ENCODE data around the gene RELL1. TPM values are rescaled to one million over a fixed set of nuclear protein-coding genes. Genes with fewer than 3 reads are reported as not detected.

Gene RELL1
- total RNA-seq, 1 donor from 2014 or later = 22.2 TPM

GRCh38 chr4:37584493-37585060, 101.6 kb downstream of the RELL1 start:
- peaks cover 25% of the 10 kb centered on the region for H3K9me3 ChIP-seq (replicated peaks)
- DNase-seq = no peak
- TF ChIP-seq, protein P1, sequence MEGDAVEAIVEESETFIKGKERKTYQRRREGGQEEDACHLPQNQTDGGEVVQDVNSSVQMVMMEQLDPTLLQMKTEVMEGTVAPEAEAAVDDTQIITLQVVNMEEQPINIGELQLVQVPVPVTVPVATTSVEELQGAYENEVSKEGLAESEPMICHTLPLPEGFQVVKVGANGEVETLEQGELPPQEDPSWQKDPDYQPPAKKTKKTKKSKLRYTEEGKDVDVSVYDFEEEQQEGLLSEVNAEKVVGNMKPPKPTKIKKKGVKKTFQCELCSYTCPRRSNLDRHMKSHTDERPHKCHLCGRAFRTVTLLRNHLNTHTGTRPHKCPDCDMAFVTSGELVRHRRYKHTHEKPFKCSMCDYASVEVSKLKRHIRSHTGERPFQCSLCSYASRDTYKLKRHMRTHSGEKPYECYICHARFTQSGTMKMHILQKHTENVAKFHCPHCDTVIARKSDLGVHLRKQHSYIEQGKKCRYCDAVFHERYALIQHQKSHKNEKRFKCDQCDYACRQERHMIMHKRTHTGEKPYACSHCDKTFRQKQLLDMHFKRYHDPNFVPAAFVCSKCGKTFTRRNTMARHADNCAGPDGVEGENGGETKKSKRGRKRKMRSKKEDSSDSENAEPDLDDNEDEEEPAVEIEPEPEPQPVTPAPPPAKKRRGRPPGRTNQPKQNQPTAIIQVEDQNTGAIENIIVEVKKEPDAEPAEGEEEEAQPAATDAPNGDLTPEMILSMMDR (IDR thresholded peaks at IDR 0.05; ENCODE audit: borderline replicate concordance) = no peak
- intact Hi-C loops (cut with micrococcal nuclease) = no loop called here
- no peaks in the 10 kb centered on the region for H3K4me1 ChIP-seq
- H3K36me3 ChIP-seq = peaks cover under 1% of the 10 kb centered on the region
- no peaks in the 10 kb centered on the region for H3K27me3 ChIP-seq (ENCODE audit: low read depth)
- no peak overlapping the region for H3K27ac ChIP-seq (replicated peaks)
- no peak overlapping the region for H3K4me3 ChIP-seq

DNA sequence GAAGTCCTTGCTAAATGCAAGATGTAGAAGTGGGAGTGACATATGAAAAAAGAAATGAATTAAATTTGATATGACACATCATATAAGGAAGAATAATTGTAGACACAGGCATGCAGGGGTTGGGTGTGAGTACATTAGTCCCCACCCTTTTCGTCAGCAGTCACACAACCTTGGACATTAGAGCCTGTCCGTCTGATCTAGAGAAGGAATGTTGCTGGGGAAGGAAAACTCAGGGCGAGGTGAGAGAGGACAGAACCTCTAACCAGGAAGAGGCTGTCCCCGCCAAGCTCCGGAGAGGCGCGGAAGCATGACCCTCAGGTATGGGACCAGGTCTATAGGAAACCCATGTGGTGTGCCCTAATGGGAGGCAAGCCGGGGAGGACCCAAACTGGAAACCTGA, 102.1 kb downstream of the RELL1 start:
- Histone ChIP-seq H3K27me3 (ENCODE audit: low read depth) (no peaks in the 10 kb centered on the region), H3K27ac (replicated peaks) (no peak overlapping the region), H3K4me1 (no peaks in the 10 kb centered on the region), H3K36me3 (no peaks in the 10 kb centered on the region), H3K4me3 (no peak overlapping the region), H3K9me3 (replicated peaks) (peaks cover 30% of the 10 kb centered on the region)
- TF ChIP-seq, protein P1 (IDR thresholded peaks at IDR 0.05; ENCODE audit: borderline replicate concordance) = no peak
- no peak for DNase-seq
- intact Hi-C loops (cut with micrococcal nuclease) = no loop called here

GRCh38 chr4:37573566-37573965, 112.6 kb downstream of the RELL1 start:
- no peaks in the 10 kb centered on the region for H3K4me1 ChIP-seq
- no peak overlapping the region for H3K27ac ChIP-seq (replicated peaks)
- no peak overlapping the region for H3K4me3 ChIP-seq
- H3K9me3 ChIP-seq (replicated peaks) = peaks cover 40% of the 10 kb centered on the region
- no peaks in the 10 kb centered on the region for H3K27me3 ChIP-seq (ENCODE audit: low read depth)
- no peaks in the 10 kb centered on the region for H3K36me3 ChIP-seq
- intact Hi-C loops (cut with micrococcal nuclease) = no loop called here
- TF ChIP-seq, protein P1 (IDR thresholded peaks at IDR 0.05; ENCODE audit: borderline replicate concordance) = no peak
- no peak for DNase-seq

- intact Hi-C loops (cut with micrococcal nuclease) = no loop called here
- Histone ChIP-seq H3K36me3 (no peaks in the 10 kb centered on the region), H3K27me3 (ENCODE audit: low read depth) (no peaks in the 10 kb centered on the region), H3K4me1 (no peaks in the 10 kb centered on the region), H3K9me3 (replicated peaks) (no peaks in the 10 kb centered on the region), H3K4me3 (no peak overlapping the region), H3K27ac (replicated peaks) (no peak overlapping the region)
- TF ChIP-seq, protein P1 (IDR thresholded peaks at IDR 0.05; ENCODE audit: borderline replicate concordance) = no peak
- no peak for DNase-seq
Measured at GRCh38 chr4:37568489-37568888, 117.7 kb downstream of the RELL1 start.

- Histone ChIP-seq H3K9me3 (replicated peaks) (peaks cover 6% of the 10 kb centered on the region), H3K27me3 (ENCODE audit: low read depth) (no peaks in the 10 kb centered on the region), H3K36me3 (no peaks in the 10 kb centered on the region), H3K4me1 (no peaks in the 10 kb centered on the region), H3K27ac (replicated peaks) (no peak overlapping the region), H3K4me3 (no peak overlapping the region)
- TF ChIP-seq, protein P1 (IDR thresholded peaks at IDR 0.05; ENCODE audit: borderline replicate concordance) = no peak
- intact Hi-C loops (cut with micrococcal nuclease) = no loop called here
- DNase-seq = no peak
Measured at GRCh38 chr4:37567836-37568235, 118.3 kb downstream of the RELL1 start.
